GM21576 (cell line): ENCODE data around the gene CD300LB.
"Not testable (repeated sequence)": the region's sequence is repeated elsewhere in the genome, so short reads cannot be mapped to it uniquely, and the experiment has no call there.

Source experiments
- ATAC-seq: cut with Tn5 transposase; IDR thresholded peaks from one replicate; pipeline ENCODE4 v1.9.1; 2021; ENCODE audit warnings: mild to moderate bottlenecking, moderate library complexity; ENCODE audit not compliant: unreplicated experiment

The CD300LB gene

DNA sequence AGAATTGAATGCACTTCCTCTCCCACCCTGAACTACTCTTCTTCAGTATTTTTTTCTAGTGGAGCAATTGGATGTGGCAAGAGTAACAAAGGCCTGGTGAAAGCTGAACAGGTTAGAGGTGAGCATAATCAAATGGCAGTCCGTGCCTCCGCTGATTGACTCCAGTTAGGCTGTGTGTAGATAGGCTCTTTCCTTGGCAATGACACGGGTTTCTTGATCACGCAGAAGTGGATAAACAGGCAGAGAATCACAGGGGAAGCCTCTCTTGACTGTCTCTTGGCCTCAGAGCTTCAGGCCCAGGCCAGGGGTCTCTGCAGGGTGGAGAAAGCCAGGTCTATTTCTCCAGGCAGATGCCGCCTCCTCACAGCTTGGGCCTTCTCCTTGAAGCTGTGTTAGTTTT lies 4.2 kb downstream of the CD300LB start:
- ATAC-seq, result no peak

DNA sequence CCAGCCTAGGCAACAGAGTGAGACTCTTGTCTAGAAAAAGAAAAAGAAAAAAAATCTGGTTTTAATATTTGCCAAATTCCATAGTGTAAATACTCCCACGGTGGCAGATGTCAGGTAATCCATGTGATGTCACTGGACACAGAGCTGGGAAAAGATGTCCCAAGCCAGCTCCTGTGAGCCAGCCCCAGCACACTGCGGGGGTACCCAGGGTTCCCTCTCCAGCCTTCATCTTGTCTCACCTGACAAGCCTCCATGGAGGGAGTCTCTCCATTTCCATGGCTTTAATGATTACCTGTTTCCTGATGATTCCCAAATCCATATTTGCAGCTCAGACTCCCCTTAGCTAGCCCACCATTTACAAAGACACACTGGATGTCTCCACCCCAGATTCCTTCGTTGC lies 4.6 kb downstream of the CD300LB start:
- no peak for ATAC-seq

DNA sequence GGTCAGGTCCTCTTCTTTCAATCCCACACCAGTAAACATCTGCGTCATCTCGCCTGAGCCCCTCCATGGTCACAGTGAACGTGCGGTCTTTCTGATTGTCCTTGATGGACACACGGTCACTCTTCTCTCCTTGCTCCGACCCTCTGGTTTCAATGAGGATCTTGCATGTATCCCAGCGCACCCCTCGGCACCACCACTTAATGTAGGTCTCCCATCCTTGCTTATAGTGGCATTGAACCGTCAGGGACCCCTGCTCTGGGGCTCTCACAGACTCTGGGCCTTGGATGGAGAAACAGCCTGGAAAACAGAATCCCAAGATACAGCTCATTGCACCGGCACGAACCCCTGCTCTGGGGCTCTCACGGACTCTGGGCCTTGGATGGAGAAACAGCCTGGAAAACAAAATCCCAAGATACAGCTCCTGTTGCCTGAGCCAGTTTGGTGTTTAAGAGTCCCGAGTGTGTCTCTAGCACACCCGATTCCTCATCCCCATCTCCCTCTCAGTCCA lies 5.4 kb downstream of the CD300LB start:
- ATAC-seq, result no peak

DNA sequence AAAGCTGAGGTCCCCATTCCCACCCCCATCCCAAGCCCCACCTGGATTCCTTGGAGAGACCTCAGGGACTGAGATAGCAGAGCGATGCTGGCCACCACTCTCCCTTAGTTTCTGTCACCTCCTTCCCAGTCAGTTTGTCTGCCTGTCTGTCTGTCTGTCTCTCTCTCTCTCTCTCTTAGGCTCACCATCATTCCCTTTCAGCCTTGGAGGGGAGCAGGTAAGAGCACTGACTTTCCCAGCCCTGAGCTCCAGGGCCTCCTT lies 5.9 kb downstream of the CD300LB start:
- no peak for ATAC-seq

DNA sequence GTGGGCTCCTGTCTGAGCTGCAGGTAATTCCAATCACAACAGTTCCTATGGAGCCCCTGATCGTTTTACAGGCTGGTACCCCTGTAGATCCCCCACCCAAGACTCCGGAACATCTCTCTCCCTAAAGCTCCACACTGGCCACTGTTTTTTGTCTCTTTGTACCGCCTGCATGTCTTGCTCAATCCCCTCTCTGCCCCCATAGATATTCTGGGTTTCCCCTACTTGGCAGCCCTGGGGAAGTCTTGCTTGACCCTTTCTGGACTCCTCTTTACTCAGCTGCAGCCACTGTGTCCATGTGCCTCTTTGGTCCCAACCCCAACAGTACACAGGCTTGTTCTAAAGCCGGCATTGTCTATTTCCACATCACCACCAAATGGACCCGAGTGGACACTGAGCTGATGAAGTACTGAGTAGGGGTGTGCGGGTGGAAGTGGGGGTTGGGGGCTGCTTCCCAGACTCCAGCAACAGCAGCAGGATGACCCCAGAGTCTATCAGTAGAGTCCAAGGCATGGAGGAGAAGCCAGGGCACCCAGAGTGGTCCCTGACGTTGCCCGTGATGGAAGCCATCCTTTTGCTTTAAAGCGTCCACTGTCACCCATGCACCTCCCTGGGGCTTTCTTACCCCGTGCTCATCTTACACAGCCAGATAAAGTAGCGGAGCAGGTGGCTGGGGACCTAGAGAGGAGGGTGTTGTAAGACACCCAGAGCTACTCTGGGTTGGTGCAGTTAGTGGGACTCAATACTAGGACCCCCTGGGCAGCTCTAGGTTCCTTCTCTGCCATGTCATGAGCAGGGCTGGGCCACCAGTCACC lies 6.4 kb downstream of the CD300LB start:
- ATAC-seq, result no peak

DNA sequence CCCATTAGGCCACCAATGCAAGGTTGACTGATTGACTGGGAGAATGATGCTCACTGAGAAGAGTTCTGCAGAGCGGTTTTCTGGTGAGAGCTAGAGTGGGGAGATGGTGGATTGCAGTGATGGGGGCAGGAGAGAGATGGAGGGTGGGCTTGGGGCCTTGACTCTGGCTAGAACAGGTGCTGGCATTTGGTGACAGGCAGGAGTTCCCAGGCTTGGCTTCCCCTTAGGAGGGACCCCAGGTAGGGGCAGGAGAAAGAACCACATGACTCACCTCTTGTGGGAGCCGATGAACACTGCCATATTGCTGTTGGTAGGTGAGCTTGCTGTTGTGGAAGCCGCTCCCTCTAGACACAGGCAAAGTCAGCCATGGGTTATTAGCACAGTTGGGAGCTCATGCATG lies 8.0 kb downstream of the CD300LB start:
- ATAC-seq, result no peak

DNA sequence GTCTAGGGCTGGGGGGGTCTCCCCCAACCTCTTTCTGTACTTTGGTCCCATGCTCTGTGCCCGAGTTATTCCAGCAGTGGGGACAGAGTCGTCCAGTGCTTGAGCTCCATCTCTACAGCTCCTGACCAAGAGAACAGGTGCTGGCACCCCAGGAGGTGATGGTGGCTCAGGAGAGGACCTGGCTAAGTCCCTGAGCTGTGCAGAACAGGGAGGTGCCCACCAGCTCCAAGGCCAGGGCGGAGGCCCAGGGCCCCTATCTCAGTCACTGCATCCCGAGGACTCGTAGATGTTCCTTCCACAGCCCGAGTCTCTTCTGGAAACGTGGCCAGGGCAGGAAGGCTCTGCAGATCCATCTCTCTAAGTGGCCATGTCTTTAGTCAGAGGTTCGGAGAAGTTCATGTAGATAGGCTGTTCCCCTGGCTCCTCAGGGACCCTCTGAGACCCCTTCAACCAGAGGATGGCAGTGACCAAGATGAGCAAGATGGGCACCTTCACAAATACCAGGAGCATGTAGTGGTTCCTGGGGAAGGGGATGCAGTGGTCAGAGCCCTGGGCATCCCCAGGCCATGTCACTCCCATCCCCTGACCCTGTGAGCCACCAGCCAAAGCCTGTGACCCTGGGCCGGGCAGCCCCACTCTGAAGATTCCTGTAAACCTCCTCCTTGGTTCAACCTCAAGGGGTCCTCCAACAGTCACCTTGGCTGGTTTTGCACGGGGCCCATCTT lies 8.7 kb downstream of the CD300LB start:
- ATAC-seq, result no peak

DNA sequence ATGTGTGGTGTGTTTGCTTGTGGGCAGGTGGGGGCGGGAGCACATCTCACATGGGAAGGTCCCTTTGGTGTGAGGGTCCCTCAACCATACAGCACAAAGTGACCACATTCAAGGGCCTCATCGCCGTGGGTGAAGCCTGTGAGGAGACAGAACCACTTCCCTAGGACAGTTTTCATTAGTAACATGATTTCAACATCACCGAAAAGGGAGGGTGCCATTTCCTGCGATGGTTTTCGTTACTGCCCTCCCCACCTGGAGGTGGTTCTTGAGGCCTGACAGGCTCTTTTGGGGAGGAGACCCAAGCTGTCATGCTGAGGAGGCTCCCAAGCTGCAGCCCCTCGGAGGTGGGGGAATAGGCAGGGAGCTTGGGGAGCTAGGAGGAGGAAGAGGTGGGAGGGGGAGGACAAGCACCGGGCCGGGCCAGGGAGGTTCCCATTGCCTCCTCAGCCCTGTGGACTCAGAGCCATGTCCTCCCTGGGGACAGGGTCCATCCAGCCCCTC lies 9.5 kb downstream of the CD300LB start:
- ATAC-seq, result no peak

DNA sequence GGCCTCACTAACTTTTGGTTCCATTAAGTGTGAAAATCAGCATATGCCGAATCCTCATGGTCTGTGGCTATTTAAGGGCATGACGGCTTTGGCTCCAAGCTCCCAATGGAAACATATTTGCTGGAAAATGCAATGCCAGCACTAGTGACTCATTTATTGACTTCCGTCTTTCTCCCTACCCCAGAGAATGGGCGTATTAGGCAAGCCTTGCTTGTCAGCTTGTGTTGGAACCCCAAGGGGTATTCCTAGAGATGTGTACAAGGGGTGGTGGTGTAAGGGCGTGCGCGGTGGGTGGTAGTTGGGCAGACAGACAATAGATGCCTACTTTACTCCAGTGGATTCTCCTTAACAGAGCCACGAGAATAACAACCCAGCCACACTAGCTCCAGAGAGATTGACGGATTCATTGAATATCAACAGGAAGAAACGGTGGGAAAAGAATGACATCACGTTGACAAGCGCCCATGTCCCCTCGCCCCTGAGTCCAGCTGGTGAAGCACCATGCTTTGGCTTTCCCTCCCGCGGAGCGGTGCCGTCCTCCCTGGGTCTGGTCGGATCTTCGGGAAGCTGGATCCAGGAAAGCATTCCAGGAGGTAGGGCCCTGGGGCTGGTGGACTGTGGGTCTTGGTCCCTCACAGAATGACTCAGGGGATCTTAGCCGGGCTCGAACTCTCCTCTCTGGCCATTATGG lies 10.3 kb downstream of the CD300LB start:
- ATAC-seq, result no peak

DNA sequence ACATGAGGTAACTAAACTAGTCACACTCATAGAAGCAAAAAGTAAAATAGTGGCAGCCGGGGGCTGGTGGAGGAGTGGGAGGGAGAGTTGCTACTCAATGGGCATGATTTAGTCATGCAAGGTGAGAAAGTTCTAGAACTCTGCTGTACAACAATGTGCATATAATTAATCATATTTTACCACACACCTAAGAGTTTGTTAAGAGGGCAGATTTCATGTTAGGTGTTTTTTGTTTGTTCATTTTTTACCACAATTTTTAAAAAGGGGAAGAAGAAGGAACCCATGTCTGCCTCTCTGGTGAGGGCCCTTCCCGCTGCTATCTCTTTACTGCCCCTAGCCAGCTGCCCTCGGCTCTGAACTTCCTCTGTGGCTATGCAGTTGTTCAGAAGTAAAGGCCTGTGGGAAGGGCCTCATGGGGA lies 11.2 kb downstream of the CD300LB start:
- no peak for ATAC-seq

DNA sequence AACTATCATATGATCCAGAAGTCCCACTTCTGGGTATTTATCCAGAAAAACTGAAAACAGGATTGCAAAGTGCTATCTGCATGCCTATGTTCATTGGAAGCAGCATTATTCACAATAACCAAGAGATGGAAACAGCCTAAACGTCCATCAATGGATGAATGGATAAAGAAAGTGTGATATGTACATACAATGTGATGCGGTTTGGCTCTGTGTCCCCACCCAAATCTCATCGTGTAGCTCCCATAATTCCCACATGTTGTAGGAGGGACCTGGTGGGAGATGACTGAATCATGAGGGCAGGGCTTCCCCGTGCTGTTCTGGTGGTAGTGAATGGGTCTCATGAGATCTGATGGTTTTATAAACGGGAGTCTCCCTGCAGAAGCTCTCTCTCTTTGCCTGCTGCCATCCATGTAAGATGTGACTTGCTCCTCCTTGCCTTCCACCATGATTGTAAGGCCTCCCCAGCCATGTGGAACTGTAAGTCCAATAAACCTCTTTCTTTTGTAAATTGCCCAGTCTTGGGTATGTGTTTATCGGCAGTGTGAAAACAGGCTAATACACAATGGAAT lies 12.8 kb downstream of the CD300LB start:
- not testable (repeated sequence) for ATAC-seq

DNA sequence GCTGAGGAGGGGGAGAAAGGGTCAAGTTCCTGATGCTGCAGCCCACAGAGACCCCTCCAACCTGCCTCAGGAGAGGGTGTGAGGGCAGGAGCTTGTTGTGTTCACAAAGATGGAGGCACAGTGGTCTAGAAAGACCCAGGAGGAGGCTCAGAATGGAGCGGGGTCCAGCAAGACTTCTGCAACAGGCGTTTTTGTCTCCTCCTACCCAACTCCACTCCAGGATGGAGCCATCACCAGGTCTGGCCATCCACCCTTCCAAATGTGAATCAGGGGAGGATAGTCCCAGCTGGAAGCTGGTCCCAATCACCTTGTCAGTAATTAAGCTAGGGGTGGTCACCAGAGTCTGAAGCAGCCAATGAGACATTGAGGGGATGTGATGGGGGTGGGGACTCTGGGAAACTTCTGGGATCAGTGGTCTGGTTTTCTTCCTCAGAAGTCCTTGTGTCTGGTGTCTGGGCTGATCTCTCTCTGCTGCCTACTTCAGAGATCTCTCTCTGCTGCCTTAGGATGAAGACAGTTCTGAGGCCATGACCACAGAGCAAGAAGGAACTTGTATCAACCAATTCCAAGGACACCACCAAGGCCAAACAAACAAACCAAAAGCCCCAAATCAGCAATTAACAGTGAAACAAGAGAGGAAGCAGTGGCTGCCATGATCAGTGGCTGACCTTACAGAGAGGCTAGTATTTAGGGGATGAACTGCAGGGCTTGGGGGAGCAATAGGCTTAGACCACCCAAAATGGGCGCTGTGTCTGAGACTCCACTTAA lies 14.5 kb downstream of the CD300LB start:
- ATAC-seq, result no peak

DNA sequence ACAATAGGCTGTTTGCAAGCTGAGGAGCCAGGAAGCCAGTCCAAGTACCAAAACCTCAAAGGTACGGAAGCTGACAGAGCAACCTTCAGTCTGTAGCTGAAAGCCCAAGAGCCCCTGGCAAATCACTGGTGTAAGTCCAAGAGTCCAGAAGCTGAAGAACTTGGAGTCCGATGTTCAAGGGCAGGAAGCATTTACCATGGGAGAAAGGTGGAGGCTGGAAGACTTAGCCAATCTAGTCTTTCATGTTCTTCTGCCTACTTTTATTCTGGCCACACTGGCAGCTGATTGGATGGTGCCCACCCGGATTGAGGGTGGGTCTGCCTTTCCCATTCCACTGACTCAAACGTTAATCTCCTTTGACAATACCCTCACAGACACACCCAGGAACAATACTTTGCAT lies 15.3 kb downstream of the CD300LB start:
- no peak for ATAC-seq

DNA sequence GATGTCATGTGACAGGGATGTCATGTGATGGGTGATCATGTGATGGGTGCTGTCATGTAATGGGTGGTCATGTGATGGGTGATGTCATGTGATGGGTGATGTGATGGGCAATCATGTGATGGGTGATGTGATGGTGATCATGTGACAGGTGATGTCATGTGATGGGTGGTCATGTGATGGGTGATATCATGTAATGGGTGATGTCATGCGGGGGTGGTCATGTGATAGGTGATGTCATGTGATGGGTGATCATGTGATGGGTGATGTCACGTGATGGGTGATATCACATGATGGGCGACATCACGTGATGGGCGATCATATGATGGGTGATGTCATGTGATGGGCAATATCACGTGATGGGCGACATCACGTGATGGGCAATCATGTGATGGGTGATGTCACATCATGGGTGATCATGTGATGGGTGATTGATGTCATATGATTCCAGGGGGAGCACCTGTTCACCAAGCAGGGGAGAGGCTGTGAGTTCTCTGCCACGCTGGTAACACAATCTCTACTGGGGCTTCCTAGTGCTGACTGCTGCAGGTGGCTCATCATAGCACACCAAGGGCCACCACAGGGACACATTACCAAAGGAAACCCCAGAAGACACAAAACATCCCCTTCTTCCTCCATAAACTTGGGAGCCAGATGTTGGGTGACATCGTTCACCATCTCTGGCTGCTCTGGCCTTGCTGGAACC lies 16.5 kb downstream of the CD300LB start:
- ATAC-seq, result no peak

DNA sequence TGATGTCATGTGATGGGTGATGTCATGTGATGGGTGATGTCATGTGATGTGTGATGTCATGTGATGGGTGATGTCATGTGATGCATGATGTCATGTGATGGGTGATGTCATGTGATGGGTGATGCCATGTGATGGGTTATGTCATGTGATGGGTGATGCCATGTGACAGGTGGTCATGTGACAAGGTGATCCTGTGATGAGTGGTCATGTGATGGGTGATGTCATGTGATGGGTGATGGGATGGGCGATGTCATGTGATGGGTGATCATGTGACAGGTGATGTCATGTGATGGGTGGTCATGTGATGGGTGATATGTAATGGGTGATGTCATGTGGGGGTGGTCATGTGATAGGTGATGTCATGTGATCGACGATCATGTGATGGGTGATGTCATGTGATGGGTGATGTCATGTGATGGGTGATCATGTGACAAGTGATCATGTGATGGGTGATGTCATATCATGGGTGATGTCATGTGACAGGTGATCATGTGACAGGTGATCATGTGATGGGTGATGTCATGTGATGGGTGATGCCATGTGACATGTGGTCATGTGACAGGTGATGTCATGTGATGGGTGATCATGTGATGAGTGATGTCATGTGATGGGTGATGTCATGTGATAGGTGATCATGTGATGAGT lies 17.2 kb downstream of the CD300LB start:
- ATAC-seq, result no peak

DNA sequence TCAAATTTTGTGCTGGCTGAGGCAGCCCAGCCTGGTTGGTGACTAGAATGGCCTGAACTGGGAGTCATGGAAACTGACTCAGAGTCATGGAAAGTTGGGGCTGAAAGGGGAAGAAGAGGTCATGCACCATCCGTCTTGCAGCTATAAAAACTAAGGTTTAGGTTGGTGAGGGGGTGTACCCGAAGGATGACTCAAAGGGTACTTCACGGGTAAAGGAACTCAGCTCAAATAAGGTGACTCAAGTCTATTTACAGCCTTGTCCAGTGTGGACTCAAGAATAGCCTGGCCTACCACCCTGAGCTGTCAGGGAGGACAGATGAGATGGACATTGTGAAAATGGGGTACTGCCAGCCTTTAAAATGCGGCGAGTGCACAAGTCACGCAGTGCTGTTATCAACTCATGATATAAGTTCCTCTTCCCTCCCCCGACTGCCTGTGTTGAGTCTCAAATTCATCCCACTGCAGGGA lies 18.6 kb downstream of the CD300LB start:
- ATAC-seq, result peak; percentile 62

DNA sequence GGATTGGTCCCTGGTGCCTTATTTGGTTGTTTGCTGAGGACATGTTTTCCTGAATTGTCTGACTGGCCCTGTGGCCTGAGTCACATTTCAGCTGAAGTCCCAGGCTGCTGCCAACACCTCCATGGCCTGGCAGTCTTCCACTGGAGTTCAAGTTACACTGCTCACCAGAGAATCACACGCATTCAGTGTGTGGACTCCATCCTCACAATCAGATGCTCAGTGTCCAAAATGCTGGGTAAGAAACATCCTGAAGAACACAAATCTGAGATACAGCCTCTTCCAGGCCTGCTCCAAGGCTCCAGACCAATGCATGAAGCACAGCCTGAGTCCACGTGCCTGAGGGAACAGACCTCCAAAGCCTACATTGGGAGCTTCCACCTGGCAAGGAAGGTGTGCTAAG lies 19.2 kb downstream of the CD300LB start:
- no peak for ATAC-seq

DNA sequence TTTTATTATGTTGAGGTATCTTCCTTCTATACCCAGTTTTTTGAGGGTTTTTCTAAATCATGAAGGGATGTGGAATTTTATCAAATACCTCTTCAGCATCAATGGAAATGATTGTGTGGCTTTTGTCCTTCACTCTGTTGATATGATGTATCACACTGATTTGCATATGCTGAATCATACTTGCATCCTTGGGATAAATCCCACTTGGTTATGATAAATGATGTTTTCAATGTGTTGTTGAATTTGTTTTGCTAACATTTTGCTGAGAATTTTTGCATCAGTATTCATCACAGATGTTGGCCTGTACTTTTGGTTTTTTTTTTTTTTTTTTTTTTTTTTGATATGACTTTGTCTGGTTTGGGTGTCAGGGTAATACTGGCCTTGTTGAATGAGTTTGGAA lies 23.1 kb downstream of the CD300LB start:
- no peak for ATAC-seq

DNA sequence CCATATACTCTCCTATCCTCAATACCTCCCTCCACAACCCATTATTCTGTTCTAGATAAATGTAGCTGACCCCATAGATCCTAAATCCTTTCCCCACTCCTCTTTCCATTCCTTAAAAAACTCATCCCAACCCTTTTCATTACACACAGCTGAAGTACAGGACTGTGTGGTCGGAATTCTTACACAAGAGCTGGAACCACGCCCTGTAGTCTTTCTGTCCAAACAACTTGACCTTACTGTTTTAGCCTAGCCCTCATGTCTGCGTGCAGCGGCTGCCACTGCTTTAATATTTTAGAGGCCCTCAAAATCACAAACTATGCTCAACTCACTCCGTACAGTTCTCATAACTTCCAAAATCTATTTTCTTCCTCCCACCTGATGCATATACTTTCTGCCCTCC lies 27.3 kb downstream of the CD300LB start:
- ATAC-seq, result not testable (repeated sequence)
